Glutamatergic neuron (in vitro differentiated cells): Measurements from ENCODE around the gene XRCC1. TPM values are rescaled to one million over a fixed set of nuclear protein-coding genes. Genes with fewer than 3 reads are reported as not detected.
"Not testable (repeated sequence)": the region's sequence is repeated elsewhere in the genome, so short reads cannot be mapped to it uniquely, and the experiment has no call there.

Experiments used
- DNase-seq: peaks from one replicate; pipeline ENCODE4 v3.0.0; 2022
- H3K27ac Mint-ChIP-seq: one replicate; pipeline ENCODE4 v1.8.0; 2020; ENCODE audit warnings: mild to moderate bottlenecking, mixed read lengths, inconsistent platforms; ENCODE audit not compliant: unreplicated experiment
- H3K27me3 Mint-ChIP-seq: one replicate; pipeline ENCODE4 v1.8.0; 2020; ENCODE audit warnings: mild to moderate bottlenecking, moderate library complexity, mixed read lengths, inconsistent platforms; ENCODE audit not compliant: unreplicated experiment
- H3K36me3 Mint-ChIP-seq: one replicate; pipeline ENCODE4 v1.8.0; 2020; ENCODE audit warnings: mild to moderate bottlenecking, mixed read lengths, inconsistent platforms; ENCODE audit not compliant: unreplicated experiment
- H3K4me1 Mint-ChIP-seq: one replicate; pipeline ENCODE4 v1.8.0; 2020; ENCODE audit warnings: mild to moderate bottlenecking, low read depth, mixed read lengths, inconsistent platforms; ENCODE audit not compliant: unreplicated experiment
- H3K4me3 Mint-ChIP-seq: one replicate; pipeline ENCODE4 v1.8.0; 2020; ENCODE audit warnings: mild to moderate bottlenecking, mixed read lengths, inconsistent platforms; ENCODE audit not compliant: unreplicated experiment
- H3K9me3 Mint-ChIP-seq: one replicate; pipeline ENCODE4 v1.8.0; 2020; ENCODE audit warnings: mild to moderate bottlenecking, moderate library complexity, mixed read lengths, inconsistent platforms; ENCODE audit not compliant: unreplicated experiment
- total RNA-seq: library from RNA; stranded (reverse); fragmentation: NEBNext Ultra II Directional; extraction: Animal tissue kit (Norgen Biotek cat#: 25700); gene quantifications from one replicate; pipeline ENCODE4 v1.2.1, GENCODE V29; 2021; ENCODE audit not compliant: unreplicated experiment
- TF ChIP-seq, protein P1 (sequence below): fragments of 200-600 bp; sonication (generic); IDR thresholded peaks from one replicate; pipeline ENCODE4 v1.5.0; 2021; ENCODE audit not compliant: partially characterized antibody, unreplicated experiment

Gene XRCC1
- total RNA-seq, 1 donor from 2014 or later = 39.5 TPM

- Mint-ChIP-seq H3K4me1 (peaks cover 3% of the 10 kb centered on the region), H3K27ac (peak overlapping the region; percentile 62), H3K36me3 (no peaks in the 10 kb centered on the region), H3K9me3 (peaks cover 2% of the 10 kb centered on the region), H3K27me3 (peaks cover 3% of the 10 kb centered on the region), H3K4me3 (peak overlapping the region; percentile 86)
- TF ChIP-seq, protein P1, sequence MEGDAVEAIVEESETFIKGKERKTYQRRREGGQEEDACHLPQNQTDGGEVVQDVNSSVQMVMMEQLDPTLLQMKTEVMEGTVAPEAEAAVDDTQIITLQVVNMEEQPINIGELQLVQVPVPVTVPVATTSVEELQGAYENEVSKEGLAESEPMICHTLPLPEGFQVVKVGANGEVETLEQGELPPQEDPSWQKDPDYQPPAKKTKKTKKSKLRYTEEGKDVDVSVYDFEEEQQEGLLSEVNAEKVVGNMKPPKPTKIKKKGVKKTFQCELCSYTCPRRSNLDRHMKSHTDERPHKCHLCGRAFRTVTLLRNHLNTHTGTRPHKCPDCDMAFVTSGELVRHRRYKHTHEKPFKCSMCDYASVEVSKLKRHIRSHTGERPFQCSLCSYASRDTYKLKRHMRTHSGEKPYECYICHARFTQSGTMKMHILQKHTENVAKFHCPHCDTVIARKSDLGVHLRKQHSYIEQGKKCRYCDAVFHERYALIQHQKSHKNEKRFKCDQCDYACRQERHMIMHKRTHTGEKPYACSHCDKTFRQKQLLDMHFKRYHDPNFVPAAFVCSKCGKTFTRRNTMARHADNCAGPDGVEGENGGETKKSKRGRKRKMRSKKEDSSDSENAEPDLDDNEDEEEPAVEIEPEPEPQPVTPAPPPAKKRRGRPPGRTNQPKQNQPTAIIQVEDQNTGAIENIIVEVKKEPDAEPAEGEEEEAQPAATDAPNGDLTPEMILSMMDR = no peak
- peak; percentile 36 for DNase-seq
These were observed 49.2 kb downstream of the XRCC1 start for GRCh38 chr19:43525836-43526771.

DNA sequence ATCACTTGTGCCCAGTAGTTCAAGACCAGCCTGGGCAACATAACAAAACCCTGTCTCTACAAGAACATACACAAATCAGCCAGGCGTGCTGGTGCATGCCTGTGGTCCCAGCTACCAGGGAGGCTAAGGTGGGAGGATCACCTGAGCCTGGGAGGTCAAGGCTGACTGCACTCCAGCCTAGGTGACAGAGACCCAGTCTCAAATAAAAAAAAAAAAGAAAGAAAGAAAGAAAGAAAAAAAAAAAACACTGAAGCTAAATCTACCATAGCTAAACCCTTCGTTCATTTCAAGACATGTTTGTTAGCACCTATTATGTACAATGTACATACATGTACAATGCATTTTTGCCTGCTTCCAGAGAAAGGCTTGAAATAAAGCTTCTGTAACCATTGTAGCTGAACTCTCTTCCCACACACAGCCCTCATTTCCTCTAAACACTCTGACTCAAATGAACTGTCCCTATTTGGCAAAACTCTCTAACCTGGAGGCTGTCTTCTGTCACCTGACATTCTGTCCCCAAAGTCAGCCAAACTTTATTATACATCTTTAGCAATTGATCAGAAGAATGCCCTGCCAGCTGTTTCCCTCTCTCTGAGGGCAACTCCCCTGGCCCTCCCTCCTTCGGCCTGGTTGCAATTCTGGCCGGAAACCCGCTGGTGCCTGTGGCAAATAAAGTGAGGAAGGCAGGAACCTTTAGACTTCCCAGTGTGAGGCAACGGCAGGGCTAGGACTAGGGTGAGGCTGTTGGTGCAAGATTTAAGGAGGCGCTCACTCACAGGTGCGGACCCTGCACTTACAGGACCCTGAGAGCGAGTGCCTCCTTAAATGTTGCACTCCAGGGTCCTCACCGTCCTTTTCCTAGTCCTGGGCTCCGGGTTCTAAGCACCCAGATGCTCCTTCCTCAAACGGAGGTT lies 50.1 kb downstream of the XRCC1 start:
- H3K27me3 Mint-ChIP-seq = peaks cover 2% of the 10 kb centered on the region
- H3K9me3 Mint-ChIP-seq = peaks cover 2% of the 10 kb centered on the region
- no peaks in the 10 kb centered on the region for H3K36me3 Mint-ChIP-seq
- TF ChIP-seq, protein P1 = no peak
- H3K27ac Mint-ChIP-seq = no peak overlapping the region
- peak overlapping the region; percentile 86 for H3K4me3 Mint-ChIP-seq
- peaks cover 3% of the 10 kb centered on the region for H3K4me1 Mint-ChIP-seq
- no peak for DNase-seq

DNA sequence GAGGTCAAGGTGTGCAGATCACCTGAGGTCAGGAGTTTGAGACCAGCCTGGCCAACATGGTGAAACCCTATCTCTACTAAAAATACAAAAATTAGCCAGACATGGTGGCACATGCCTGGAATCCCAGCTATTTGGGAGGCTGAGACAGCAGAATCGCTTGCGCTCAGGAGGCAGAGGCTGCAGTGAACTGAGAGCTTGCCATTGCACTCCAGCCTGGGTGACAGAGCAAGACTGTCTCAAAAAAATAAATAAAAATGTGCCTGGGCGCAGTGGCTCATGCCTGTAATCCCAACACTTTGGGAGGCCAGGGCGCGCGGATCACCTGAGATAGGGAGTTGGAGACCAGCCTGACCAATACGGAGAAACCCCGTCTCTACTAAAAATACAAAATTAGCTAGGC lies 51.6 kb downstream of the XRCC1 start:
- not testable (repeated sequence) for DNase-seq, H3K27me3 Mint-ChIP-seq, H3K36me3 Mint-ChIP-seq, H3K27ac Mint-ChIP-seq, H3K4me1 Mint-ChIP-seq, H3K9me3 Mint-ChIP-seq, H3K4me3 Mint-ChIP-seq

- Mint-ChIP-seq H3K27me3 (peaks cover 2% of the 10 kb centered on the region), H3K9me3 (peaks cover 2% of the 10 kb centered on the region), H3K4me3 (no peak overlapping the region), H3K4me1 (peaks cover 6% of the 10 kb centered on the region), H3K27ac (no peak overlapping the region), H3K36me3 (no peaks in the 10 kb centered on the region)
- DNase-seq = no peak
- TF ChIP-seq, protein P1 = no peak
These were observed 52.4 kb downstream of the XRCC1 start for GRCh38 chr19:43522929-43523328.

- Mint-ChIP-seq H3K9me3 (no peaks in the 10 kb centered on the region), H3K27ac (peak overlapping the region; percentile 63), H3K36me3 (no peaks in the 10 kb centered on the region), H3K4me1 (peaks cover 2% of the 10 kb centered on the region), H3K4me3 (no peak overlapping the region), H3K27me3 (peaks cover 2% of the 10 kb centered on the region)
- TF ChIP-seq, protein P1 = peak; percentile 92
- peak; percentile 88 for DNase-seq
These were observed 55.8 kb downstream of the XRCC1 start for GRCh38 chr19:43519436-43520088.
